GM13977 (cell line): Measurements from ENCODE around the gene AFTPH.

ENCODE experiments used
- DNase-seq: peaks from one replicate; pipeline ENCODE4 v3.0.0; 2012; ENCODE audit warnings: low spot score
- CTCF ChIP-seq: IDR thresholded peaks from 2 replicates; pipeline ENCODE4 v1.5.1; 2012; ENCODE audit warnings: mild to moderate bottlenecking, control low read depth; ENCODE audit not compliant: insufficient read depth; ENCODE audit errors: extremely low read depth, missing control alignments
- in situ Hi-C: fragments of 300-500 bp; cut with MboI; formaldehyde crosslinking; loops from one replicate; pipeline ENCODE4 v1.12.0; 2022; ENCODE audit warnings: low sequenced_read_pairs, low pct_unique_long_range_greater_than_20kb, mixed read lengths, inconsistent platforms; ENCODE audit not compliant: unreplicated experiment

Gene AFTPH

GRCh38 chr2:64498438-64498837, 25.7 kb upstream of the AFTPH start:
- in situ Hi-C loops: no loop called here
- no peak for DNase-seq

GRCh38 chr2:64500549-64500948, 23.6 kb upstream of the AFTPH start:
- no peak for DNase-seq
- no peak for TF ChIP-seq CTCF
- in situ Hi-C loops: no loop called here

More at GRCh38 chr2:64498438-64498837, 25.7 kb upstream of the AFTPH start:
- TF ChIP-seq CTCF: no peak

- in situ Hi-C loops: no loop called here
- DNase-seq: no peak
- no peak for TF ChIP-seq CTCF
These were observed 22.2 kb upstream of the AFTPH start for GRCh38 chr2:64501946-64502345.

- in situ Hi-C loops: no loop called here
- TF ChIP-seq CTCF: no peak
- DNase-seq: no peak
These were observed 21.3 kb upstream of the AFTPH start for GRCh38 chr2:64502860-64503259.

- DNase-seq: no peak
- no peak for TF ChIP-seq CTCF
- in situ Hi-C loops: no loop called here
These were observed 19.1 kb upstream of the AFTPH start for GRCh38 chr2:64504774-64505720.

- no peak for DNase-seq
- in situ Hi-C loops: no loop called here
- TF ChIP-seq CTCF: no peak
These were observed 17.4 kb upstream of the AFTPH start for GRCh38 chr2:64506686-64507085.
